Nephron (organoid): ENCODE data around the gene GYPC.

ENCODE experiments used
- H3K27ac Mint-ChIP-seq, 3 experiments: 2 replicates each; pipeline ENCODE4 v1.8.0; 2020; ENCODE audit warnings: mixed read lengths in 3 of 3, mild to moderate bottlenecking in 2 of 3, moderate library complexity in 1 of 3
- H3K27me3 Mint-ChIP-seq: 2 replicates; pipeline ENCODE4 v1.8.0; 2021; ENCODE audit warnings: low read depth, mild to moderate bottlenecking, moderate library complexity, mixed read lengths
- H3K36me3 Mint-ChIP-seq: 2 replicates; pipeline ENCODE4 v1.8.0; 2020; ENCODE audit warnings: low read depth, mixed read lengths
- H3K4me1 Mint-ChIP-seq: 2 replicates; pipeline ENCODE4 v1.8.0; 2020; ENCODE audit warnings: mixed read lengths
- H3K4me3 Mint-ChIP-seq, 3 experiments: 2 replicates each; pipeline ENCODE4 v1.8.0; 2020; ENCODE audit warnings: mild to moderate bottlenecking in 3 of 3, mixed read lengths in 3 of 3, moderate library complexity in 2 of 3
- H3K9me3 Mint-ChIP-seq: 2 replicates; pipeline ENCODE4 v1.8.0; 2020; ENCODE audit warnings: mixed read lengths
- TF ChIP-seq, protein P1 (sequence below), 3 experiments: fragments of 200-600 bp; sonication (generic); IDR thresholded peaks; one replicate each; pipeline ENCODE4 v1.5.0; 2021; ENCODE audit warnings: antibody characterized with exemption in 3 of 3; ENCODE audit not compliant: unreplicated experiment in 3 of 3

GYPC gene

DNA sequence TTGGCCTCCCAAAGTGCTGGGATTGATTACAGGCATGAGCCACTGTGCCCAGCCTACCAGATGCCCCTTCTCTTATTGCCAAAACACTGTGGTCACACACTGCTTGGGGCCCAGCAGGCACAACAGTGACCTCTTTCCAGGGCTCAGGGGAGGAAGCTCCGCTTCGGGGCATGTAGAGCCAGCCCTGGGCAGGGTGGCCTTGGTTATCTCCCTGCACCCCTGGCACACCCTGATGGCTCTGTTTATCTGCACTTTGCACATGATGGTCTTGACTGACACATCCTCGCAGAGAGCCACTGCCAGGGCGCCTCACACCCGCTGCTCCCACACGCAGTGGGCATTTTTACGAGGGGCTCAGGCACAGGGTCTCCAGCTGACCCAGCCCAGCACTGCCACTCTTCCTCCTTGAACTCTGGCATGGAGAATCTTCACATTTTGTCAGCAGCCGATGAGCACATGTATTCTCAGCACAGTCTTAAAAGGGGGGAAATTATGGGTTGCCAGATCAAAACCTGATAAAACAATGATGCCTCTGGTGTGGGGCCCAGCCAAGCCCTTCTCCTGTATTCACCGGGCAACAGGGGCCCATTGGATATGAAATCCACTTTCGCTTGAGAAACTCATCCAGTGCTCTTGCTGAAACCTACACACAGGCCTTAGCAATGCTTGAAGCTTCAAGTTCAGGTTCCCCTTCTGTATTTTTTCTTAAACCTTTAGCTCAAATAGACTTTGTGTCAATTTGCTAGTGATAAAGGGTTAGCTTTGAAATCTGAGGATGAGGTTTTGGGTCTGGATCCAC, 5.9 kb downstream of the GYPC start:
- TF ChIP-seq, protein P1, sequence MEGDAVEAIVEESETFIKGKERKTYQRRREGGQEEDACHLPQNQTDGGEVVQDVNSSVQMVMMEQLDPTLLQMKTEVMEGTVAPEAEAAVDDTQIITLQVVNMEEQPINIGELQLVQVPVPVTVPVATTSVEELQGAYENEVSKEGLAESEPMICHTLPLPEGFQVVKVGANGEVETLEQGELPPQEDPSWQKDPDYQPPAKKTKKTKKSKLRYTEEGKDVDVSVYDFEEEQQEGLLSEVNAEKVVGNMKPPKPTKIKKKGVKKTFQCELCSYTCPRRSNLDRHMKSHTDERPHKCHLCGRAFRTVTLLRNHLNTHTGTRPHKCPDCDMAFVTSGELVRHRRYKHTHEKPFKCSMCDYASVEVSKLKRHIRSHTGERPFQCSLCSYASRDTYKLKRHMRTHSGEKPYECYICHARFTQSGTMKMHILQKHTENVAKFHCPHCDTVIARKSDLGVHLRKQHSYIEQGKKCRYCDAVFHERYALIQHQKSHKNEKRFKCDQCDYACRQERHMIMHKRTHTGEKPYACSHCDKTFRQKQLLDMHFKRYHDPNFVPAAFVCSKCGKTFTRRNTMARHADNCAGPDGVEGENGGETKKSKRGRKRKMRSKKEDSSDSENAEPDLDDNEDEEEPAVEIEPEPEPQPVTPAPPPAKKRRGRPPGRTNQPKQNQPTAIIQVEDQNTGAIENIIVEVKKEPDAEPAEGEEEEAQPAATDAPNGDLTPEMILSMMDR (IDR thresholded peaks at IDR 0.05; ENCODE audit: unreplicated experiment in 3 of 3): no peak
- peaks cover 77% of the 10 kb centered on the region for H3K4me1 Mint-ChIP-seq
- H3K9me3 Mint-ChIP-seq: no peaks in the 10 kb centered on the region
- peak overlapping the region in 2 of 3 experiments; percentile 3 to 59 for H3K27ac Mint-ChIP-seq
- H3K27me3 Mint-ChIP-seq: peaks cover 11% of the 10 kb centered on the region
- H3K4me3 Mint-ChIP-seq: no peak overlapping the region
- peaks cover 7% of the 10 kb centered on the region for H3K36me3 Mint-ChIP-seq

DNA sequence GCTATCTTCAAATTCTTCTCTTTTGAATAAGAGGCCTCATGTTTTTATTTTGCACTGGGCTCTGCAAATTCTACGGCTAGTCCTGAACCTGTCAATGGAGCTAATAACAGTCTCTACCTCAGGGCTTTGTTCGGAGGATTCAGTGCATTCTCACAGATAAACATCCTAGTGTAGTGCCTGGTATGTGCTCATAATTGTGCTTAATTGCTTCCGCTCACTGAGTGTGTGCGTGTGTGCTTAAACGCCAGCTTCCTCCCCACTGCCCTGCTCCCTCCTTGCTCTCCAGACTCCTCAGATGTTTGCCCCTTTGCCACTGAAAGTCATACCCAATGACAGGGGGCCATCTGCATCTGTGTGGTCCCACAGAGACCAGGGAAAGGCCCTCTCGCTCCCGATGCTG, 6.7 kb downstream of the GYPC start:
- TF ChIP-seq, protein P1 (IDR thresholded peaks at IDR 0.05; ENCODE audit: unreplicated experiment in 3 of 3): no peak
- H3K27me3 Mint-ChIP-seq: peaks cover 11% of the 10 kb centered on the region

DNA sequence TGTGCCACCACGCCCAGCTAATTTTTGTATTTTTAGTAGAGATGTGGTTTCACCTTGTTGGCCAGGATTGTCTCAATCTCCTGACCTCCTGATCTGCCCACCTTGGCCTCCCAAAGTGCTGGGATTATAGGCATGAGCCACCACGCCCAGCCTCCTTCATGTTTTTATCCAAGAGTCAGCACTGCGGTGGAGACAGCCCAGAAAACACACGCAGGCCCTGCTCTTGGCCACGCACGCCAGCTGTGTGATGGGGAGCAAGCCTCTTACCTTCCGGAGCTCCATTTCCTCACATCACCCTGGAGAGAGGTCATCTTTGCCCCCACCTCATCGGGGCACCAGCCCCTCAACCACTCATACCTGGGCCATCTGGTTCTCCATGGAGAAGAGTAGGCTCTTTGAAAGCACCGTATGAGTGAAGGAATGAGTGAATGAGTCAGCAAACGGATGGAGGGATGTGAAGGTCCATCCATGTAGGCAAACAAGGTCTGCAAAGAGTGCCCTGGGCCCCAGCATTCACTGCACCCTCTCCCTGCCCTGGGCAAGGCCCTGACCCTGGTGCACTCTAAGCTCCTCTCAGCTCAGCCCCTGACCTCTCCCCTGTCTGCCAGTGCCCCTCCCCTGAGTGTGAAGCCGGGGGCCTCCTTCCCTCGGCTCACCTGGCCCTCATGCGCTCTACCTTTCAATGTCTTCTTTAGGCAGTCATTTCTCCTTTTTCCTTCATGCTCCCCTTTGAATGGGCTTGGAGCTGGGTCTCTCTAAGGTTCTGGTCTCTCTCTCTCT, 7.4 kb downstream of the GYPC start:
- no peak overlapping the region for H3K4me3 Mint-ChIP-seq
- TF ChIP-seq, protein P1 (IDR thresholded peaks at IDR 0.05; ENCODE audit: unreplicated experiment in 3 of 3): no peak
- H3K27me3 Mint-ChIP-seq: peaks cover 11% of the 10 kb centered on the region
- H3K9me3 Mint-ChIP-seq: no peaks in the 10 kb centered on the region
- H3K4me1 Mint-ChIP-seq: peaks cover 75% of the 10 kb centered on the region
- H3K36me3 Mint-ChIP-seq: peaks cover 10% of the 10 kb centered on the region
- H3K27ac Mint-ChIP-seq: peak overlapping the region in 1 of 3 experiments; percentile 83

More for the DNA sequence above, 6.7 kb downstream of the GYPC start:
- no peak overlapping the region for H3K4me3 Mint-ChIP-seq
- H3K36me3 Mint-ChIP-seq: peaks cover 7% of the 10 kb centered on the region
- H3K4me1 Mint-ChIP-seq: peaks cover 75% of the 10 kb centered on the region
- peak overlapping the region; percentile 3 to 59 (median 54) for H3K27ac Mint-ChIP-seq
- no peaks in the 10 kb centered on the region for H3K9me3 Mint-ChIP-seq

DNA sequence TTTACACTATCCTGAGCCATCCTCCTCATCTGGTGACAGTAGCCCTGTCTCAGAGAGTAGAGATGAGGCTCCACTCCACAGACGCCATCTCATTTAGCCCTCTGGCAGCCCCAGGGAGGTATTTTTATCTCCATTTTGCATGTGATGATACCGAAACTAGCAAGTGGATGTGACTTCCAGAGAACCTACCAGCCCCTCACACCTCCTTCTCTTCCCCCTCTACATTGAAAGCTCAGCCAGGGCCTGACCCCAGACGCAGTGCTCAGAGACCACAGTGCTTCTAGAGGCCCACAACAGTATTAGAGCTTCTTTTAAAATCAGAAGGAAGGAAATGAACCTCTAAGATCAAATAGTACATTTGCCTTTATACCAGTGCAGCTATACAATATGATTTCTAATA, 8.3 kb downstream of the GYPC start:
- Mint-ChIP-seq H3K4me1 (peaks cover 73% of the 10 kb centered on the region), H3K27me3 (peaks cover 11% of the 10 kb centered on the region), H3K9me3 (no peaks in the 10 kb centered on the region), H3K27ac (peak overlapping the region in 2 of 3 experiments; percentile 37 to 83), H3K36me3 (peaks cover 10% of the 10 kb centered on the region), H3K4me3 (no peak overlapping the region)
- TF ChIP-seq, protein P1 (IDR thresholded peaks at IDR 0.05; ENCODE audit: unreplicated experiment in 3 of 3): no peak

DNA sequence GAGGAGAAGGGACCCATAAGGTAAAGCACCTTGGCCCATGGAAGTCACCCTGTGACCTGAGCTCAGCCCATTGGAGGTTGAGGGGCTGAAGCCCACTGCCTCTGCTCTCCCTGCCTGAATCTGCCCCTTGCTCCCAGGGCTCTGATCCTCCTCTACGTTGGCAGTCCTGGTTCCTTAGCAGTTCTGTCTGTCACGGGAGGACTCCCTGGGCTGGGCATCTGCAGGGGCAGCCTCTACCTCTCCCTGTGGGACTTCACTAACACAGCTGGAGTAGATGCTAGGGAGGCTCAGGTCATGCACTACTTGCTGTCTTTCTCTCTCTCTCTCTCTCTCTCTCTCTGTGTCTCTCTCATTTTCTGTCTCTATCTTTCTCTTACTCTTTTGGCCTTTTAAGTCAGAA, 8.7 kb downstream of the GYPC start:
- no peaks in the 10 kb centered on the region for H3K9me3 Mint-ChIP-seq
- no peak overlapping the region for H3K4me3 Mint-ChIP-seq
- H3K36me3 Mint-ChIP-seq: peaks cover 10% of the 10 kb centered on the region
- TF ChIP-seq, protein P1 (IDR thresholded peaks at IDR 0.05; ENCODE audit: unreplicated experiment in 3 of 3): no peak
- peaks cover 75% of the 10 kb centered on the region for H3K4me1 Mint-ChIP-seq
- H3K27ac Mint-ChIP-seq: peak overlapping the region in 2 of 3 experiments; percentile 22 to 83
- H3K27me3 Mint-ChIP-seq: peaks cover 11% of the 10 kb centered on the region
